ENCODE measurements around the gene NOS2. TPM values are rescaled to one million over a fixed set of nuclear protein-coding genes. Genes with fewer than 3 reads are reported as not detected.
"Not testable (repeated sequence)": the region's sequence is repeated elsewhere in the genome, so short reads cannot be mapped to it uniquely, and the experiment has no call there.

Gene NOS2
- 1 to 10 TPM in 1 of 8 experiments, under 1 TPM in 7; 0.09 to 1.3 (median 0.20) TPM for total RNA-seq

- no peak within 1 kb of the TSS for H3K27ac ChIP-seq
- 40 to 43% methylated on average over 1 of the region's 1 CpG; no CpG with 5 or more reads in 8 of the 10 experiments for WGBS, 10 experiments
- H3K4me1 ChIP-seq (replicated peaks in 1 of 2), result no peaks in the 10 kb centered on the region
- H3K4me3 ChIP-seq, result no peak within 1 kb of the TSS
- in situ Hi-C loops (cut with MboI; ENCODE audit: low pct_unique_long_range_greater_than_20kb in 2 of 9, low sequenced_read_pairs in 9 of 9, unreplicated experiment in 9 of 9), result loop anchor here in 3 of 9 experiments (10.0 to 25.0 kb wide), 4 partner anchors 64 to 212 kb away; no protein-coding TSS in a partner anchor
- peak in 2 of 8 experiments; percentile 22 to 47 for ATAC-seq (replicated peaks in 6 of 8)
Measured at GRCh38 chr17:27800522-27800921, at the start of gene NOS2. Gene NOS2, minus strand, starts transcription at chr17:27800529. Its CDS starts 1,720 bp downstream, at chr17:27798809.

GRCh38 chr17:27849474-27850185, 49.3 kb upstream of the NOS2 start:
- 33 to 80% (median 64%) methylated on average over 1 to 9 of the region's 9 CpGs for WGBS, 10 experiments
- Histone ChIP-seq H3K4me1 (replicated peaks in 1 of 2) (no peaks in the 10 kb centered on the region), H3K4me3 (no peak overlapping the region), H3K27ac (no peak overlapping the region)
- ATAC-seq (replicated peaks in 6 of 8), result no peak
- in situ Hi-C loops (cut with MboI; ENCODE audit: low pct_unique_long_range_greater_than_20kb in 2 of 9, low sequenced_read_pairs in 9 of 9, unreplicated experiment in 9 of 9), result loop anchor here in 2 of 9 experiments (25.0 kb wide), 3 partner anchors 87 to 187 kb away; no protein-coding TSS in a partner anchor

- H3K4me1 ChIP-seq (replicated peaks in 1 of 2), result no peaks in the 10 kb centered on the region
- ATAC-seq (replicated peaks in 6 of 8), result peak in 2 of 8 experiments; percentile 20 to 62
- no peak overlapping the region for H3K27ac ChIP-seq
- in situ Hi-C loops (cut with MboI; ENCODE audit: low pct_unique_long_range_greater_than_20kb in 2 of 9, low sequenced_read_pairs in 9 of 9, unreplicated experiment in 9 of 9), result loop anchor here in 1 of 9 experiments (25.0 kb wide), 1 partner anchor 162 kb away; no protein-coding TSS in a partner anchor
- H3K4me3 ChIP-seq, result no peak overlapping the region
- 0 to 61% (median 32%) methylated on average over 1 to 3 of the region's 3 CpGs; no CpG with 5 or more reads in 2 of the 10 experiments for WGBS, 10 experiments
Measured at GRCh38 chr17:27848931-27849330, 48.6 kb upstream of the NOS2 start.

GRCh38 chr17:27846808-27847307, 46.5 kb upstream of the NOS2 start:
- not testable (repeated sequence) for H3K27ac ChIP-seq; ATAC-seq (replicated peaks in 6 of 8); H3K4me1 ChIP-seq (replicated peaks in 1 of 2); H3K4me3 ChIP-seq
- in situ Hi-C loops (cut with MboI; ENCODE audit: low pct_unique_long_range_greater_than_20kb in 2 of 9, low sequenced_read_pairs in 9 of 9, unreplicated experiment in 9 of 9), result loop anchor here in 1 of 9 experiments (25.0 kb wide), 1 partner anchor 160 kb away; no protein-coding TSS in a partner anchor
- 29 to 94% (median 80%) methylated on average over 2 to 10 of the region's 11 CpGs; no CpG with 5 or more reads in 3 of the 10 experiments for WGBS, 10 experiments

GRCh38 chr17:27846042-27846655, 45.8 kb upstream of the NOS2 start:
- Histone ChIP-seq H3K4me1 (replicated peaks in 1 of 2) (no peaks in the 10 kb centered on the region), H3K27ac (no peak overlapping the region), H3K4me3 (no peak overlapping the region)
- WGBS, 10 experiments, result 40 to 100% (median 79%) methylated on average over 1 to 17 of the region's 23 CpGs; no CpG with 5 or more reads in 1 of the 10 experiments
- ATAC-seq (replicated peaks in 6 of 8), result no peak
- in situ Hi-C loops (cut with MboI; ENCODE audit: low pct_unique_long_range_greater_than_20kb in 2 of 9, low sequenced_read_pairs in 9 of 9, unreplicated experiment in 9 of 9), result loop anchor here in 1 of 9 experiments (25.0 kb wide), 1 partner anchor 159 kb away; no protein-coding TSS in a partner anchor

GRCh38 chr17:27845264-27846041, 45.1 kb upstream of the NOS2 start:
- in situ Hi-C loops (cut with MboI; ENCODE audit: low pct_unique_long_range_greater_than_20kb in 2 of 9, low sequenced_read_pairs in 9 of 9, unreplicated experiment in 9 of 9), result loop anchor here in 1 of 9 experiments (25.0 kb wide), 1 partner anchor 158 kb away; no protein-coding TSS in a partner anchor
- Histone ChIP-seq H3K27ac (no peak overlapping the region), H3K4me3 (no peak overlapping the region), H3K4me1 (replicated peaks in 1 of 2) (no peaks in the 10 kb centered on the region)
- no peak for ATAC-seq (replicated peaks in 6 of 8)
- WGBS, 10 experiments, result 35 to 96% (median 80%) methylated on average over 5 to 13 of the region's 13 CpGs

- Histone ChIP-seq H3K27ac (no peak overlapping the region), H3K4me1 (replicated peaks in 1 of 2) (no peaks in the 10 kb centered on the region), H3K4me3 (no peak overlapping the region)
- WGBS, 10 experiments, result 25 to 100% (median 95%) methylated on average over 1 of the region's 1 CpG; no CpG with 5 or more reads in 6 of the 10 experiments
- no peak for ATAC-seq (replicated peaks in 6 of 8)
- in situ Hi-C loops (cut with MboI; ENCODE audit: low pct_unique_long_range_greater_than_20kb in 2 of 9, low sequenced_read_pairs in 9 of 9, unreplicated experiment in 9 of 9), result loop anchor here in 1 of 9 experiments (25.0 kb wide), 1 partner anchor 153 kb away; no protein-coding TSS in a partner anchor
Measured at GRCh38 chr17:27840688-27841087, 40.4 kb upstream of the NOS2 start.

GRCh38 chr17:27840406-27840678, 40.0 kb upstream of the NOS2 start:
- WGBS, 10 experiments, result no CpG with 5 or more reads among the region's 1 CpG
- H3K27ac ChIP-seq; ATAC-seq (replicated peaks in 6 of 8); H3K4me3 ChIP-seq; H3K4me1 ChIP-seq (replicated peaks in 1 of 2): not testable (repeated sequence)
- in situ Hi-C loops (cut with MboI; ENCODE audit: low pct_unique_long_range_greater_than_20kb in 2 of 9, low sequenced_read_pairs in 9 of 9, unreplicated experiment in 9 of 9), result loop anchor here in 1 of 9 experiments (25.0 kb wide), 1 partner anchor 153 kb away; no protein-coding TSS in a partner anchor

- peak in 2 of 8 experiments; percentile 46 to 47 for ATAC-seq (replicated peaks in 6 of 8)
- in situ Hi-C loops (cut with MboI; ENCODE audit: low pct_unique_long_range_greater_than_20kb in 2 of 9, low sequenced_read_pairs in 9 of 9, unreplicated experiment in 9 of 9), result loop anchor here in 1 of 9 experiments (25.0 kb wide), 1 partner anchor 152 kb away; no protein-coding TSS in a partner anchor
- H3K27ac ChIP-seq; H3K4me1 ChIP-seq (replicated peaks in 1 of 2); H3K4me3 ChIP-seq: not testable (repeated sequence)
- WGBS, 10 experiments, result no CpG with 5 or more reads among the region's 4 CpGs
Measured at GRCh38 chr17:27839571-27840405, 39.5 kb upstream of the NOS2 start.

GRCh38 chr17:27838607-27839006, 38.3 kb upstream of the NOS2 start:
- ATAC-seq (replicated peaks in 6 of 8), result not testable (repeated sequence)

GRCh38 chr17:27837769-27838168, 37.4 kb upstream of the NOS2 start:
- H3K4me1 ChIP-seq (replicated peaks in 1 of 2); H3K27ac ChIP-seq; H3K4me3 ChIP-seq; ATAC-seq (replicated peaks in 6 of 8): not testable (repeated sequence)
- in situ Hi-C loops (cut with MboI; ENCODE audit: low pct_unique_long_range_greater_than_20kb in 2 of 9, low sequenced_read_pairs in 9 of 9, unreplicated experiment in 9 of 9), result loop anchor here in 1 of 9 experiments (25.0 kb wide), 1 partner anchor 150 kb away; no protein-coding TSS in a partner anchor
- 0 to 100% (median 88%) methylated on average over 1 of the region's 1 CpG; no CpG with 5 or more reads in 2 of the 10 experiments for WGBS, 10 experiments

More at GRCh38 chr17:27838607-27839006, 38.3 kb upstream of the NOS2 start:
- not testable (repeated sequence) for H3K27ac ChIP-seq; H3K4me3 ChIP-seq; H3K4me1 ChIP-seq (replicated peaks in 1 of 2)
- in situ Hi-C loops (cut with MboI; ENCODE audit: low pct_unique_long_range_greater_than_20kb in 2 of 9, low sequenced_read_pairs in 9 of 9, unreplicated experiment in 9 of 9), result loop anchor here in 1 of 9 experiments (25.0 kb wide), 1 partner anchor 151 kb away; no protein-coding TSS in a partner anchor
- no CpG with 5 or more reads among the region's 3 CpGs for WGBS, 10 experiments

GRCh38 chr17:27836651-27837050, 36.3 kb upstream of the NOS2 start:
- ATAC-seq (replicated peaks in 6 of 8), result no peak
- H3K4me3 ChIP-seq, result no peak overlapping the region
- no peaks in the 10 kb centered on the region for H3K4me1 ChIP-seq (replicated peaks in 1 of 2)
- in situ Hi-C loops (cut with MboI; ENCODE audit: low pct_unique_long_range_greater_than_20kb in 2 of 9, low sequenced_read_pairs in 9 of 9, unreplicated experiment in 9 of 9), result loop anchor here in 1 of 9 experiments (25.0 kb wide), 1 partner anchor 149 kb away; no protein-coding TSS in a partner anchor
- no peak overlapping the region for H3K27ac ChIP-seq

All from motor neuron (in vitro differentiated cells).